Stimulated activated naive CD4-positive, alpha-beta T cell treated with Interleukin-2 at 50 U/mL for 16 hours (primary cell): ENCODE results near the gene P2RX1.

Experiments
- DNase-seq: peaks from one replicate; lab custom pipeline; 2025; lab: John Stamatoyannopoulos, UW

The P2RX1 gene

GRCh38 chr17:3905017-3905520 is 11.2 kb downstream of the P2RX1 start:
- no peak for DNase-seq

- DNase-seq: no peak
Measured at GRCh38 chr17:3904501-3904900, 11.8 kb downstream of the P2RX1 start.

- DNase-seq: no peak
Measured at GRCh38 chr17:3903881-3904290, 12.4 kb downstream of the P2RX1 start.

GRCh38 chr17:3903051-3903825 is 13.0 kb downstream of the P2RX1 start:
- no peak for DNase-seq

DNA sequence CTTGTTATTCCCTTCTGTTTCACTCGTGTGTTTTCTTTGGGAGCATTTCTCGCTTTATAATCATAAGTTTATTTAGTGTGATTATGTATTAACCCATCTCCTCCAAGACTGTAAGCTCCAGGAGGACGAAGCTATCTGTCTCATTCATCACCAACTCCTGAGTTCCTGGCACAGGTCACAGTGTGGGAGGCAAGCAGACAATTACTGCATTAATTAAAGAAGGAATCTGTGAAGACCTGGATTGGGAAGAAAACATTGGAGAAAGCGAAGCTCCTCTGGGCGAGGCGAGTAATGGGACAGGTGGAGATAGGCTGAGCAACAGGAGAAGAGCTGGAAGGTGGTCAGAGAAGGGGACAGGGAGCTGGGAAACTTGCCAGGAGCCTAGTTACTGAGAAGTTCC is 15.6 kb downstream of the P2RX1 start:
- DNase-seq: no peak

DNA sequence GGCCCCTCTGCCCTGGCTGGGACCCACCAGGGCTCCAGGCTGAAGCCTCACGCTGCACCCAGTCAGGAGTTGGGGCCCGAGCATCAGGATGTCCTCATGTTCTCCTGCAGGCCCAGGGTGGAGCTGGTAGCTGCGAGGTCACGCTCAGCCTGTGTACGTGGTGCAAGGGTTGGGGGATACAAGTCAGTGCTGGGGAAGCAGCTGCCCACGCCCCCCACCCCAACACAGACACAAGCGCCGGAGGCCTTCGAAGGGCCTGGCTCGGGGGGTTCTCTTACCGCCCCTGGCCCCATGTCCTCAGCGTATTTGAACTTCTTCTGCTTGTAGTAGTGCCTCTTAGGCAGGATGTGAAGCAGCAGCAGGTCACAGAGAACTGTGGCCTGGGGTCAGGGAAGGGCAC is 18.5 kb downstream of the P2RX1 start:
- DNase-seq: no peak

DNA sequence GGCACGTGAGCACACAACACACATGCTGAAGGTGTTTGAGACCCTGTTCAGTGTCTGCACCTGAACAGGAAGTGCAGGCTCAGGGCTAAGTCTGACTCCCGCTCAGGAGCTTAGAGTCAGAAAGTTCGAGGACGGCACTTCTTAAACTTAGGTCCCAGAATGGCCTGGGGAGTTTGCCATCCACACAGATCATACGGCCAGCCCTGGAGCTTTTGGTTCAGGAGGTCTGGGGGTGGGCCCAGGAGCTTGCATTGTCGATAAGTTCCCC is 19.4 kb downstream of the P2RX1 start:
- no peak for DNase-seq

GRCh38 chr17:3896108-3896967 is 19.9 kb downstream of the P2RX1 start:
- no peak for DNase-seq

DNA sequence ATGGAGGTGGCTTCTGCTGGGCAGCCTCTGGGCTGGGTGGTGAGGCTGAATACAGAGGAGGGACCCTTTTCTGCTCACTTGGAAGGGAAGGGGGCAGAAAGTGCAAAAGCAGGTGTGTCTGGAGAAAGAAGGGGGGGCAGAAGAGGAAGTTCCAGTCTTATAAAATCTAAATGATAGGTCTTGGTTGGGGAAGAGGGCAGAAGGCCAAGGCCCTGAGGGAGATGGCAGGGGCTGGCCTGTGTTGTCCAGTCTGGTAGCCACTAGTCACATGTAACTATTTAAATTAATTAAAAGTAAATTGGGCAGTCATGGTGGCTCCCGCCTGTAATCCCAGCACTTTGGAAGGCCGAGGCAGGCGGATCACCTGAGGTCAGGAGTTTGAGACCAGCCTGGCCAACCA is 20.9 kb downstream of the P2RX1 start:
- DNase-seq: no peak

DNA sequence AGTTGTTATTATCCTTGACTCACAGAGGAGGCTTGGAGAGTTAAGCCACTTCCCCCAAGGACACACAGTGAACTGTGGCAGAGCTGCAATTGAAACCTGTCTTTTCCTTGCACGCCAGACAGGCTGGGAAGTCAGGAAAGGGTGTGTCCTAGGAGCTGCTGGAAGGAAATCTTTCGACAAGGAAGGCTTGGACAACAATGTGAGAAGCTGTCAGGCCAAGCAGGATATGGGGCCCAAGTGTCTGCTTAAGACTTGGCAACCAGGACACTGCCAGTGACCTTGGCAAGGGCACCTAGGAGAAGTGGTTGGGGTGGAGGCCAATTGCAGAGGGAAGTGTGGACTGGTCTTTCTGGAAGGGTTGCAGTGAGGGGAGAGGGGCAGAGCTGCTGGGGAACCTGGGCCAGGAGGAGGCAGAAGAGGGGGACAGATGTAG is 21.3 kb downstream of the P2RX1 start:
- DNase-seq: no peak

- DNase-seq: no peak
Measured at GRCh38 chr17:3894188-3894587, 22.1 kb downstream of the P2RX1 start.

GRCh38 chr17:3893720-3894116 is 22.5 kb downstream of the P2RX1 start:
- no peak for DNase-seq

- DNase-seq: peak; percentile 87
Measured at GRCh38 chr17:3893003-3893719, 23.1 kb downstream of the P2RX1 start, which contains the start of gene CAMKK1. CAMKK1 (minus strand) TSS chr17:3893053; CDS start chr17:3885687, 7,366 bp downstream.

DNA sequence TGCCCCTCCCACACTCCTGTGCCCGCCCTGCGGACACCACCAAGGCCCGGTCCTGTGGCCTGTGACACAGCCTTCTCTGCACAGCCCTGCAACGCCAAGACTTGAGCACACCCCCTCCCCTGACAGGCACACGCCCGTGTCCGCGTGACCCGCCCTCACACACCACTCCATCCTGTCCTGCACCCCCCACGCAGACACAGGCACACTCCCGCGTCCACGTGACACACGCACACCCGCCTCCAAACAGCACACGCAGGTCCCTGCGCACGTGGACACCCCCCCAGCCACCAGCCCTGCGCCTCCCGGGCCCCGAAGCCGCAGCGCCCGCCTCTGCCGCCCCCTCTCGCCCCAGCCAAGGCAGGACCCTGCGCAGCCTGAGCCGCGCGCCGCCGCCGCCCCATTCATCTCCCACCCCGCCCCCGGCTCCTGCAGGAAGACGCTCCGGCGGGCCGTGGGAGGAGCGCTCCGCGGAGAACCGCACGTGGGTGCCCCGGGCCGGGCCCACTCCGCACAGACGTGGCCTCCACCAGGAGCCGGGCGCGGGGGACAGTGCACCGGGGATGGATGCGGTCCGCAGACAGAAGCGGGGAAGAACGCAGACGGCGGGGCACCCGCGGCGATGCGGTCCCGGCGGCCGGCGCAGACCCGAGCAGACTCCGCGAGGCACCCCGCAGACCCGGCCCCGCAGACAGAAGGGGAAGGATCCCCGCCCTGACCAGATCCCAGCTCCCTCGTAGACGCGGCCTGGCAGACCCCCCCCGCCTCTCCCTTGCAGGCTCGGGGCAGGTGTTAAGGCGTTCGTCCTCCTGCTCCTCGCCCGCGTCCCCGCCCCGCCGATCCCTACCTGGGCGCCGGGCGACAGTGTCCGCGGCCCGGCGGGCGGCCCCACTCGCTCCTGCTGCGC is 23.9 kb downstream of the P2RX1 start:
- DNase-seq: peak; percentile 64

GRCh38 chr17:3891626-3892094 is 24.6 kb downstream of the P2RX1 start:
- DNase-seq: no peak

DNA sequence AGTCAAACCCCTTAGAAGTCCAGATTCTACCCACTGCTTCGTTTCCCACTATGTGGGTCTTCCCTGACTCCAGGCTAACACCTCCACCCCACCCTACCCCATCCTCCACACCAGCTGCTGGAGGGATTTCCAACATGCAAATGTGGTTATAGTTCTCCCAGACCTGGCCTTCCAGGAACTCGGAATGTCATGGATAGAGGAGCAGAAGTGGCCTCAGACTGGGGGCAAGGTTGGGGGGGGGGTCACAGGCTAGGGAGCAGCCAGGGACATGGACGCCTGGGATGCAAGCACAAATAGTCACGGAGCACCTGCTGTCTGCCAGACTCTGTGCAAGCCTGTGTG is 25.4 kb downstream of the P2RX1 start:
- no peak for DNase-seq

GRCh38 chr17:3890082-3890877 is 26.0 kb downstream of the P2RX1 start:
- peak; percentile 4 for DNase-seq

DNA sequence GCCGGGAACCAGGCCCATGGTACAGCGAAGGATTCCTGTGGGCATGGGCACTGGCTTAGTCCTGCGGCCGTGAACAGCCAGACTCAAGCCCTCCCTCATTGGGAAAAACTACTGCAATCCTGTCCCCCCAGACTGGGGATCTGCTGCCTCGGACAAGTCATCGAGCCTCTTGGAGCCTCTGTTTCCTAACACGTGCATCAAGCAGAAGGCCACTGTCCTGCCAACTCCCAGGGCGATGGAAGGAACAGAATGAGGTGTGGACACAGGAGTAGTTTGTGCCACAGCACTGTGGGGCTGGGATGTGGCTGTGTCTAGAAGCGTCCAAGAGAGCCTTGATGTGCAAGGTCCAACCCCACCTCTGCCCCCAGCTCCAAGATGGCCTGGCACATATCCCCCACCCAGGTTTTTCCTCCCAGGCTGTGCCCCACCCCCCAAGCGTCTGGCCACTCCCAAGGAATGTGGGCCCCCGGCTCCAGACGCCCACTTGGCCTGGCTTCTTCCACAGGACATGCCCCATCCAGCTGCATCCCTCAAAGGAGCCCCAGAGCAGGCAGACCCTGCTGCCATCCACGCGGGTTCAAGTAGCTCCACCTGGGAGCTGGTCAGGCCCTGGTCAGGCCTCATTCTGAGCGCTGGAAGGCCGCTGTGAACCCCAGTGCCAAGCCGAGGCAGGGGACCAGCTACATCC is 26.8 kb downstream of the P2RX1 start:
- DNase-seq: no peak

DNA sequence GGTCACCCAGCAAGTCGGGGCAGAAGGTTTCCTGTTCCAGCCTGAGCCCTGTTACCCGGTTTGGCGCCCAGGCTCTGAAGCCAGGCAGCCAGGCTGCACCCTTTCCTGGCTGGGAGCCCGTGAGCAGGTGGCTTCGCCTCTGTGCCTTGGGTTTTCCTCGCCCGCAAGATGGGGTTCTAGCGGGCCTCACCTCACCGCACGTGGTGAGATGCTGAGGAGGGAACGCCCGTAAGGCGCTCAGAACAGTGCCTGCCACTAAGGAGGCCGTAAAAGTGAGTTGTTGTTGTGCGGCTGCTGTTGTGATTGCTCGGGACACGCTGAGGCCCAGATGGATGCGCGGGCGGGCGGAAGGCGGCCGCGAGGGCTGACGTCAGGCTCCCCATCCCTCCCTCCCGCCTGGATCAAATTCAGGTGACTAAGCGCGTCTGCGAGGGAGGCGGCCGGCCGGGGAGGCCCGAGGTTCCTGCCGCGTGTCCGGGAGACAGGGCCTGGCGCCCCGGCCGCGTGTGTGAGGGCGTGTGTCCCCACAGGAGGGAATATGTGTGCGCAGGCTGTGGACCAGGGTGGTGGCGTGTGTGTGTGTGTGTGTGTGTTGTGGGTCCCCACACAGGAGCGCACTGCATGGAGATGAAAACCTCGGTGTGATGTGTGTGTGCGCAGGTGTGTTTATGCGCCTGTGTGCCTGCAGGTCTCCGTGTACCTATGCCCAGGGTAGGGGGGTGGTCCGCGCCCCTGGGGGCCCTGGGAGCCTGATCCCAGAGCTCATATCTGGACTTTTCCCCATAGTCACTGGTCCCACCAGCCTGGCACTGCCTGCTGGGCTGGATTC is 27.7 kb downstream of the P2RX1 start:
- DNase-seq: no peak
